Measurements from ENCODE around the gene PLPPR5.

Gene PLPPR5

GRCh38 chr1:98870959-98871903 lies 133.4 kb downstream of the PLPPR5 start:
- Histone ChIP-seq H3K9ac (ENCODE audit: low read depth, low read length) (peak overlapping the region; percentile 49), H2AFZ (ENCODE audit: low read depth, low read length) (peak overlapping the region; percentile 76), H3K4me3 (ENCODE audit: low read depth in 1 of 2, low read length in 2 of 2) (peak overlapping the region; percentile 0 to 54; a peak in 2 of 4 replicates), H4K20me1 (ENCODE audit: insufficient read depth, low read length) (no peaks in the 10 kb centered on the region), H3K79me2 (ENCODE audit: insufficient read depth, low read length) (no peaks in the 10 kb centered on the region), H3K27ac (ENCODE audit: low read length) (peak overlapping the region; percentile 91), H3K36me3 (ENCODE audit: insufficient read depth, low read length) (no peaks in the 10 kb centered on the region), H3K4me2 (ENCODE audit: insufficient read depth, low read length) (peak overlapping the region; percentile 62), H3K4me1 (ENCODE audit: insufficient read depth, low read length) (peaks cover 20% of the 10 kb centered on the region), H3K9me3 (ENCODE audit: insufficient read depth, low read length, severe bottlenecking) (peaks cover 13% of the 10 kb centered on the region), H3K27me3 (ENCODE audit: insufficient read depth, low read length, poor library complexity) (no peaks in the 10 kb centered on the region)
- peak; percentile 93 for ATAC-seq (ENCODE audit: insufficient read depth, low read depth)
- DNase-seq, result peak; percentile 75
- TF ChIP-seq CTCF (IDR thresholded peaks at IDR 0.05; ENCODE audit: borderline replicate concordance, extremely low read depth, low read length, poor library complexity, severe bottlenecking), result no peak
- no peak for TF ChIP-seq EZH2 (IDR thresholded peaks at IDR 0.05; ENCODE audit: borderline replicate concordance, low read depth, low read length, severe bottlenecking)

- Histone ChIP-seq H3K27ac (ENCODE audit: low read length) (no peak overlapping the region), H3K36me3 (ENCODE audit: insufficient read depth, low read length) (no peaks in the 10 kb centered on the region), H4K20me1 (ENCODE audit: insufficient read depth, low read length) (no peaks in the 10 kb centered on the region), H3K4me2 (ENCODE audit: insufficient read depth, low read length) (no peak overlapping the region), H3K9me3 (ENCODE audit: insufficient read depth, low read length, severe bottlenecking) (peaks cover 20% of the 10 kb centered on the region), H3K4me3 (ENCODE audit: low read depth in 1 of 2, low read length in 2 of 2) (no peak overlapping the region), H2AFZ (ENCODE audit: low read depth, low read length) (0 out of 2 replicates have a peak overlapping the region, but pooled peaks have one; percentile 36), H3K79me2 (ENCODE audit: insufficient read depth, low read length) (no peaks in the 10 kb centered on the region), H3K4me1 (ENCODE audit: insufficient read depth, low read length) (peaks cover 7% of the 10 kb centered on the region), H3K27me3 (ENCODE audit: insufficient read depth, low read length, poor library complexity) (no peaks in the 10 kb centered on the region), H3K9ac (ENCODE audit: low read depth, low read length) (no peak overlapping the region)
- no peak for TF ChIP-seq EZH2 (IDR thresholded peaks at IDR 0.05; ENCODE audit: borderline replicate concordance, low read depth, low read length, severe bottlenecking)
- TF ChIP-seq CTCF (IDR thresholded peaks at IDR 0.05; ENCODE audit: borderline replicate concordance, extremely low read depth, low read length, poor library complexity, severe bottlenecking), result no peak
- DNase-seq (no peak), ATAC-seq (ENCODE audit: insufficient read depth, low read depth) (no peak)
Measured at GRCh38 chr1:98865796-98866195, 138.9 kb downstream of the PLPPR5 start.

- ATAC-seq (ENCODE audit: insufficient read depth, low read depth), result peak; percentile 56; the same call in 2 of the 3 replicates
- no peak for DNase-seq
- H4K20me1 ChIP-seq (ENCODE audit: insufficient read depth, low read length), result no peaks in the 10 kb centered on the region
- H3K27me3 ChIP-seq (ENCODE audit: insufficient read depth, low read length, poor library complexity), result no peaks in the 10 kb centered on the region
- TF ChIP-seq CTCF (IDR thresholded peaks at IDR 0.05; ENCODE audit: borderline replicate concordance, extremely low read depth, low read length, poor library complexity, severe bottlenecking) (no peak), EZH2 (IDR thresholded peaks at IDR 0.05; ENCODE audit: borderline replicate concordance, low read depth, low read length, severe bottlenecking) (no peak)
- no peak overlapping the region for H3K9ac ChIP-seq (ENCODE audit: low read depth, low read length)
- no peak overlapping the region for H2AFZ ChIP-seq (ENCODE audit: low read depth, low read length)
- H3K4me3 ChIP-seq (ENCODE audit: low read depth in 1 of 2, low read length in 2 of 2), result no peak overlapping the region
- no peaks in the 10 kb centered on the region for H3K36me3 ChIP-seq (ENCODE audit: insufficient read depth, low read length)
- peaks cover 2% of the 10 kb centered on the region for H3K9me3 ChIP-seq (ENCODE audit: insufficient read depth, low read length, severe bottlenecking)
- H3K4me1 ChIP-seq (ENCODE audit: insufficient read depth, low read length), result peaks cover 13% of the 10 kb centered on the region
- no peak overlapping the region for H3K4me2 ChIP-seq (ENCODE audit: insufficient read depth, low read length)
- H3K79me2 ChIP-seq (ENCODE audit: insufficient read depth, low read length), result no peaks in the 10 kb centered on the region
- no peak overlapping the region for H3K27ac ChIP-seq (ENCODE audit: low read length)
Measured at GRCh38 chr1:98860329-98860728, 144.3 kb downstream of the PLPPR5 start.

All from DND-41 (cell line).